Breast epithelium (tissue), 4 donors: ENCODE data around the gene ATP6V0B. TPM values are rescaled to one million over a fixed set of nuclear protein-coding genes. Genes with fewer than 3 reads are reported as not detected.

Experiments used
- DNase-seq, 2 donors: peaks; one replicate each; pipeline ENCODE4 v3.0.0-alpha.2; 2019; ENCODE audit warnings: low spot score in 2 of 2
- H3K27ac ChIP-seq, 2 donors: fragments of 200-600 bp; sonication (generic) in 1 of 2; one replicate each; pipeline ENCODE4 v1.5.1; 2016 to 2019; ENCODE audit warnings: mild to moderate bottlenecking in 1 of 2
- H3K27me3 ChIP-seq, 2 donors: fragments of 200-600 bp; sonication (generic) in 1 of 2; one replicate each; pipeline versions ENCODE4 v1.5.1 to v1.6.0; 2017 to 2019; ENCODE audit warnings: control low read depth in 1 of 2, mild to moderate bottlenecking in 1 of 2
- H3K36me3 ChIP-seq: fragments of 200-600 bp; one replicate; pipeline ENCODE4 v1.5.1; 2019
- H3K4me1 ChIP-seq, 2 donors: fragments of 200-600 bp; sonication (generic); one replicate each; pipeline ENCODE4 v1.5.1; 2016 to 2019; ENCODE audit warnings: control low read depth in 1 of 2
- H3K4me3 ChIP-seq, 3 donors: fragments of 200-600 bp; sonication (generic); 1 replicate in 2 of 3; 2 replicates in 1 of 3; pipeline ENCODE4 v1.5.1; 2016 to 2019; ENCODE audit warnings: mild to moderate bottlenecking in 3 of 3, moderate library complexity in 2 of 3
- H3K9me3 ChIP-seq, 2 donors: fragments of 200-600 bp; sonication (generic) in 1 of 2; one replicate each; pipeline ENCODE4 v1.5.1; 2016 to 2019; ENCODE audit warnings: control low read depth in 1 of 2
- CTCF ChIP-seq, 3 donors: fragments of 450-650 bp; IDR thresholded peaks; one replicate each; pipeline ENCODE4 v1.5.1; 2016 to 2017; ENCODE audit warnings: antibody characterized with exemption in 3 of 3, mild to moderate bottlenecking in 3 of 3, moderate library complexity in 3 of 3
- POLR2A ChIP-seq: fragments of 450-650 bp; IDR thresholded peaks from one replicate; pipeline ENCODE4 v1.6.1; 2016; ENCODE audit warnings: antibody characterized with exemption, mild to moderate bottlenecking, moderate library complexity
- POLR2AphosphoS5 ChIP-seq, 3 donors: sonication (generic); formaldehyde crosslinking; IDR thresholded peaks; one replicate each; pipeline ENCODE4 v1.6.1; 2017; ENCODE audit warnings: antibody characterized with exemption in 3 of 3
- intact Hi-C: fragments of 100-400 bp; cut with DNase I; formaldehyde crosslinking; loops from one replicate; pipeline ENCODE4 v1.15.1; 2023; ENCODE audit warnings: low total_unique reads
- total RNA-seq, 3 donors: library from RNA; depleted of rRNA; stranded (reverse); fragments of >200 nt; gene quantifications; one replicate each; pipeline ENCODE4 v1.1.0, GENCODE V29; 2016

ATP6V0B gene
- total RNA-seq, 3 donors from 2014 or later = 131 to 156 (median 155) TPM

- Histone ChIP-seq H3K4me3 (no peak overlapping the region), H3K36me3 (no peaks in the 10 kb centered on the region), H3K27ac (no peak overlapping the region), H3K4me1 (peaks cover 0 to 9% of the 10 kb centered on the region in 2 donors), H3K9me3 (no peaks in the 10 kb centered on the region), H3K27me3 (no peaks in the 10 kb centered on the region)
- no peak for TF ChIP-seq CTCF (IDR thresholded peaks at IDR 0.05)
- TF ChIP-seq POLR2AphosphoS5 (IDR thresholded peaks at IDR 0.05) = no peak
- TF ChIP-seq POLR2A = no peak
- no peak for DNase-seq
- intact Hi-C loops = no loop called here
These were observed 52.6 kb downstream of the ATP6V0B start for GRCh38 chr1:44027320-44027719.

Other genes with a start within 250 kb of the ATP6V0B start
- 1 to 10 TPM in 2 of 3 donors, not detected in 1; 1.8 to 2.3 TPM for gene ARTN, start 41.2 kb upstream of the ATP6V0B start, total RNA-seq
- 10 to 100 TPM; 18.4 to 23.0 (median 20.5) TPM for gene IPO13, start 28.0 kb upstream of the ATP6V0B start, total RNA-seq
- 10 to 100 TPM; 16.2 to 22.0 (median 18.3) TPM for gene DPH2, start 5.0 kb upstream of the ATP6V0B start, total RNA-seq
- 10 to 100 TPM; 19.8 to 49.9 (median 37.0) TPM for gene B4GALT2, start 4.2 kb downstream of the ATP6V0B start, total RNA-seq
- 10 to 100 TPM in 2 of 3 donors, 1 to 10 TPM in 1; 5.4 to 12.5 (median 12.3) TPM for gene CCDC24, start 16.6 kb downstream of the ATP6V0B start, total RNA-seq
- gene SLC6A9, start 56.5 kb downstream of the ATP6V0B start, total RNA-seq = 1 to 10 TPM in 2 of 3 donors, under 1 TPM in 1; 0.32 to 5.1 (median 3.9) TPM
- not detected for gene KLF17, start 143.9 kb downstream of the ATP6V0B start, total RNA-seq
- not detected for gene KLF18, start 166.7 kb downstream of the ATP6V0B start, total RNA-seq
- gene DMAP1, start 238.5 kb downstream of the ATP6V0B start, total RNA-seq = 10 to 100 TPM; 40.3 to 66.2 (median 51.4) TPM